MM.1S (cell line): ENCODE measurements around the gene C16orf87.

Experiments
- CTCF ChIP-seq: fragments of 300-600 bp; sonication (generic); IDR thresholded peaks from 2 replicates; pipeline ENCODE4 v1.5.1; 2016; ENCODE audit warnings: antibody characterized with exemption, low read length, mixed read lengths
- EZH2 ChIP-seq: fragments of 300-600 bp; sonication (generic); optimal IDR thresholded peaks from 2 replicates; pipeline ENCODE3; 2017; ENCODE audit warnings: low read depth, mild to moderate bottlenecking, antibody characterized with exemption, low read length, mixed read lengths

- TF ChIP-seq CTCF (no peak), EZH2 (no peak)
These were observed 43.1 kb downstream of the C16orf87 start for GRCh38 chr16:46787909-46788308.
